H1 (cell line): Measurements from ENCODE around the gene MEIS3.

Experiments used
- POLR2AphosphoS5 ChIP-seq: IDR thresholded peaks from 2 replicates; pipeline ENCODE4 v1.6.1; 2011; ENCODE audit warnings: low read depth, low read length
- RFX5 ChIP-seq: IDR thresholded peaks from 2 replicates; pipeline ENCODE4 v1.6.1; 2011; ENCODE audit warnings: low read depth, low read length, improper control_type of control experiment, borderline replicate concordance
- TAF1 ChIP-seq: IDR thresholded peaks from 2 replicates; pipeline ENCODE4 v1.6.1; 2011; ENCODE audit warnings: mild to moderate bottlenecking, low read depth, low read length
- TF ChIP-seq, protein P1 (sequence below), 3 experiments: IDR thresholded peaks; 1 replicate in 2 of 3; 2 replicates in 1 of 3; pipeline versions ENCODE4 v1.5.1 to v1.6.1; 2011; ENCODE audit warnings: low read length in 3 of 3, mild to moderate bottlenecking in 3 of 3, inconsistent platforms in 2 of 3, low read depth in 1 of 3, moderate library complexity in 1 of 3; ENCODE audit not compliant: insufficient read depth in 1 of 3; ENCODE audit errors: control extremely low read depth in 1 of 3

DNA sequence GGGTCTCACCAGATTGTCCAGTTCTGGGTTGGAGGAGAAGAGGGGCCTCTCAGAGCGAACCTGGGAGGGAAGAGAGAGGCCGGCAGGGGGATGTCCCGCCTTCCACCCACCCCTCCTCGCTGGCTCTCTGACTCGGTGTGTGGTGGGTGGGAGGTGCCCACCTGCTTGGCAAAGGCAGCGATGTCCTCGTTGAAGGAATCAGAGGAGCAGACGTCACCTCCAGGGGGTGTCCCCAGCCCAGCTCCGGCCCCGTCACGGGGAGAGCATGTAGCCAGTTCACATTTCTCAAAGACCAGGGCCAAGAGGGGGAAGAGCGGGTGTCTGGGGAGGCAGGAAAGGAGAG lies 2.7 kb downstream of the MEIS3 start:
- TF ChIP-seq, protein P1, sequence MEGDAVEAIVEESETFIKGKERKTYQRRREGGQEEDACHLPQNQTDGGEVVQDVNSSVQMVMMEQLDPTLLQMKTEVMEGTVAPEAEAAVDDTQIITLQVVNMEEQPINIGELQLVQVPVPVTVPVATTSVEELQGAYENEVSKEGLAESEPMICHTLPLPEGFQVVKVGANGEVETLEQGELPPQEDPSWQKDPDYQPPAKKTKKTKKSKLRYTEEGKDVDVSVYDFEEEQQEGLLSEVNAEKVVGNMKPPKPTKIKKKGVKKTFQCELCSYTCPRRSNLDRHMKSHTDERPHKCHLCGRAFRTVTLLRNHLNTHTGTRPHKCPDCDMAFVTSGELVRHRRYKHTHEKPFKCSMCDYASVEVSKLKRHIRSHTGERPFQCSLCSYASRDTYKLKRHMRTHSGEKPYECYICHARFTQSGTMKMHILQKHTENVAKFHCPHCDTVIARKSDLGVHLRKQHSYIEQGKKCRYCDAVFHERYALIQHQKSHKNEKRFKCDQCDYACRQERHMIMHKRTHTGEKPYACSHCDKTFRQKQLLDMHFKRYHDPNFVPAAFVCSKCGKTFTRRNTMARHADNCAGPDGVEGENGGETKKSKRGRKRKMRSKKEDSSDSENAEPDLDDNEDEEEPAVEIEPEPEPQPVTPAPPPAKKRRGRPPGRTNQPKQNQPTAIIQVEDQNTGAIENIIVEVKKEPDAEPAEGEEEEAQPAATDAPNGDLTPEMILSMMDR (IDR thresholded peaks at IDR 0.05; ENCODE audit: control extremely low read depth in 1 of 3, insufficient read depth in 1 of 3, low read depth in 1 of 3, low read length in 3 of 3), result no peak
- TF ChIP-seq POLR2AphosphoS5 (no peak), RFX5 (no peak), TAF1 (no peak)
